Embryonic facial prominence (tissue), 1 donor: Measurements from ENCODE around the gene PYURF.
"Not testable (repeated sequence)": the region's sequence is repeated elsewhere in the genome, so short reads cannot be mapped to it uniquely, and the experiment has no call there.

ENCODE experiments used
- DNase-seq: peaks from one replicate; pipeline ENCODE4 v3.0.0-alpha.2; 2016; ENCODE audit errors: extremely low spot score

PYURF gene

GRCh38 chr4:88523325-88524129 is at the start of gene PYURF:
Gene PYURF (minus strand): TSS chr4:88523776. CDS start chr4:88523700, 76 bp downstream.
- DNase-seq, result peak; percentile 65

DNA sequence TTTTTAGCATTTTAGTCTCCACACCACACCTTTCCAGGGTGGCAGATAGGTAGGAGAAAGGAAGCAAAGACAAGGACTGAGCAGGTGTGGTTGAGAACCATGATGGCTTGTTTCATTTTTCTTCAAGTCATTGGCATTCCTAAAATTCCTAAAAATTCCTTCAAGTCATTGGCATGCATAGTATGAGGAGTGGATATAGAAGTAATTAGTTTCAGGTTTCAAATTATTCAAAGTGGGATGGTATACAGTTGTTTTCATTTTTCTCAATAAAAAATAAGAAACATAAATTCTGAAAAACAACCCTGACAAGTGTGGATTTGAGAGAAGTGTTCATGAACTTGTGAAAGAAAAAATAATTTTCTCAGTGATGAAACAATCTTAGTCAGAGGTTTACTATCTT is 46.4 kb upstream of the PYURF start:
- DNase-seq, result no peak

- DNase-seq, result no peak
Measured at GRCh38 chr4:88567591-88567990, 44.0 kb upstream of the PYURF start.

GRCh38 chr4:88549815-88550214 is 26.2 kb upstream of the PYURF start:
- DNase-seq, result no peak

DNA sequence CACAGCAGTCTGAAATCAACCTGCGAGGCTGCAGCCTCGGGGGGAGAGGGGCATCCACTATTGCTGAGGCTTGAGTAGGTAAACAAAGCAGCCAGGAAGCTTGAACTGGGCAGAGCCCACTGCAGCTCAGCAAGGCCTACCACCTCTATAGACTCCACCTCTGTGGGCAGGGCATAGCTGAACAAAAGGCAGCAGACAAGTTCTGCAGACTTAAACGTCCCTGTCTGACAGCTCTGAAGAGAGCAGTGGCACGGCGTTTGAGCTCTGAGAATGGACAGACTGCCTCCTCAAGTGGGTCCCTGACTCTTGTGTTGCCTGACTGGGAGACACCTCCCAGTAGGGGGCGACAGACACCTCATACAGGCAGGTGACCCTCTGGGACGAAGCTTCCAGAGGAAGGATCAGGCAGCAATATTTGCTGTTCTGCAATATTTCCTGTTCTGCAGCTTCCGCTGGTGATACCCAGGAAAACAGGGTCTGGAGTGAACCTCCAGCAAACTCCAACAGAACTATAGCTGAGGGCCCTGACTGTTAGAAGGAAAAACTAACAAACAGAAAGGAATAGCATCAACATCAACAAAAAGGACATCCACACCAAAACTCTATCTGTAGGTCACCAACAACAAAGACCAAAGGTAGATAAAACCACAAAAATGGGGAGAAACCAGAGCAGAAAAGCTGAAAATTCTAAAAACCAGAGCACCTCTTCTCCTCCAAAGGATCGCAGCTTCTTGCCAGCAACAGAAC is 15.9 kb upstream of the PYURF start:
- not testable (repeated sequence) for DNase-seq

- no peak for DNase-seq
Measured at GRCh38 chr4:88537709-88538108, 14.1 kb upstream of the PYURF start.

GRCh38 chr4:88535090-88535755 is 11.6 kb upstream of the PYURF start:
- no peak for DNase-seq

DNA sequence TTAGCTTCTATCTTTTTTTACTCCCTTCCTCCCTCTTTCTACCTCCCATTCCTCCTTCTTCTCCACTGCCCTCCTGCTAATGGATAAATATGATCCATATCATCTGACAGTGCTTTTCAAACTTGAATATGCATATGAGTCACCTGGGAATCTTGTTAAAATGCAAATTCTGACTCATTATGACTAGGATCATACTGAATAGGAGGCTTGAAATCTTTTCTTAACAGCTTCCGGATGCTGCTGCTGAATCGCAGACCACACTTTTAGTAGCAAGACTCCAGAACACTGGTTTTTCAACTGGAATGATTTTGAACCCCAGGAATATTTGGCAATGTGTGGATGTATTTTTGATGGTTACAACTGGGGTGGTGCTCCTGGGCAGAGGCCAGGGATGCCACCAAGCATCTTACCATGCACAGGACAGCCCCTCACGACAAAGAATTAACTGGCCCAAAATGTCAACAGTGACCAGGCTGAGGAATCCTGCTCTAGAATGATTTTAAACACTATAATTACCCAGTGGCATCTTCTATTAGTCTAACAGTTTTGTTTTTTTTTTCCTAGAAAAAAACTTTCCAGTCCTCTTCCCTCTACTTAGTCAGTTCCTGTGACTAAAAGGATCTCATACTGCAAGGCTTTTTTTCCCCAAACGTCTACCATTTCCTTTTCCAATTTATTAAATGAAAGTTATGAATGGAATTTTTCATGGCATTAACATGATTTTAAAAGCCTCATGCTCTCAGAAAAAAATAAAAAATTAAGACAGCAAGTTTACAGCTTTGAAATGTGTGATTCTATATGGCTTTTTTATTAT is 10.6 kb upstream of the PYURF start:
- no peak for DNase-seq

DNA sequence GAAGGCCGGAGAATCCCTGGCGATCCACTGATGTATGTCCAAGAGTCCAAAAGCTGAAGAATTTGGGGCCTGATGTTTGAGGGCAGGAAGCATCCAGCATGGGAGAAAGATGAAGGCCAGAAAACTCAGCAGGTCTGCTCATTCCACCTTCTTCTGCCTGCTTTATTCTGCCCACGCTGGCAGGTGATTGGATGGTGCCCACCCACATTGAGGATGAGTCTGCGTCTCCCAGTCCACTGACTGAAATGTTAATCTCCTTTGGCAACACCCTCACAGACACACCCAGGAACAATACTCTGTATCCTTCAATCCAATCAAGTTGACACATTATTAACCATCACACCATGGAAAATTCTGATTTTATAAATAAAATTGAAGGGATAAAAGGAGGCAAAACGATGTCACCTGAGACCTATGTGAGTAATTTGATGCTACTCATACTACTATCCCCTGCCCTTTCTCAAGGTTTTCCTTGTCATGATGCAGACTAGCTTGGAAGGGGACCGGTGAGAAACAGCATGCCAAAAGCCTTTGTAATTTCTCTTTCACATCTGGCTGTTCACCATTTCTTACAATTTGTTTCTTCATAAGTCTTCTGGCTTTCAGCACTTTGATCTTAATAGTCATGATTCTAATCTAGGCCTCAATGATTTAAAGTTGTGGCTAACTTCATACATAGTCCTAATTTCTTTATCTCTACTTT is 9.7 kb upstream of the PYURF start:
- no peak for DNase-seq

DNA sequence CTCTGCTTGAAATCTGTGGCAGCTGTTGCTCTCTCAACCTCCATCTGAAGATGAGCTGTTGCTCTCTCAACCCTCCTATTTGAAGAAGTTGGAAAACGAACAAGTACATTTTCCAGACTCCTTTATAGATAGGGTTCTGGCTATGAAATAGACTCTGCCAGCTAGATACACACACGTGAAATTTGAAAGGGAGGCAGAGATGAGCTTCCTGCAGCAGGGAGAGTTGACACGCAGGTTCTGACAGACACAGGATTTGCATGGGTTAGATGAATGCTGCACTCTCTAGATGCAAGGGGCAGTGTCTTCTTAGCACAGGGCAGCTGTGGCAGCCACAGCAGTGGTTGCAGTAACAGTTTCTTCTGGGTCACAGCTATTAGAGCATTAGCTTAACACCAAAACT is 8.0 kb upstream of the PYURF start:
- DNase-seq, result no peak

GRCh38 chr4:88528861-88529260 is 5.3 kb upstream of the PYURF start:
- no peak for DNase-seq

DNA sequence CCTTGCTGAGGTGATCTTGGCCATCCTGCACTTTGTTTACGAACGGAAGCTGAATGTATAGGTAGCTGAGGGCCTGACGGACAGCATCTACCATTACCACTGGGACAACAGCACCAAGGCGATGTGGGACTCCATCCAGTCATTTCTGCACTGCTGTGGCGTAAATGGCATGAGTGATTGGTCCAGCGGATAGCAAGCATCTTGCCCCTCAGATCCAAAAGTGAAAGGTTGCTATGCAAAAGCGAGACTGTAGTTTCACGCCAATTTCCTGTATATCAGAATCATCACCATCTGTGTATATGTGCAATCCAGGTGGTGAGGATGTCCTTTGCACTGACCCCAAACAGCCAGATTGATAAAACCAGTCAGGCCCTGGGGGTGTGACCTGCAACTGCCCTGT is 4.2 kb upstream of the PYURF start:
- no peak for DNase-seq

GRCh38 chr4:88526221-88526815 is 2.7 kb upstream of the PYURF start:
- no peak for DNase-seq

DNA sequence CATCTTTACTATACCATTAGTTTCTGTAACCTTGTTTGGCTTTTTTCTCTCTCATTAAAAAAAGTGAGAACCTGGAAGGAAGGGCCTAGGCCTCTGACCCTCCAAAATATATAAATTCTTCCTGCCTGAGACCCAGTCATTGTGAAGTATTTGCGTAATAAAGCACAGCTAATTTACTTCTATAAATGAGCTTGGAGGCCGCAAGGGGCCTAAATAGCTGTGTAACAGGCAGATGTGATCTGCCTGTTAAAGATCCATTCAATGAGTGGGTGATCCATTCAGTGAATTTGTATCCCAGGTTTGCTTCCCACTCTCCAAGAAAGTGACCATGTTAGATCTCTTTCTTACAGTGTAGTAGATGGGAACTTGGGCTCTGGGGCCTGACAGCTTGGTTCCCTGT is 595 bp upstream of the PYURF start:
- DNase-seq, result no peak

- DNase-seq, result no peak
Measured at GRCh38 chr4:88522702-88523324, 763 bp downstream of the PYURF start.

- DNase-seq, result no peak
Measured at GRCh38 chr4:88518911-88519310, 4.7 kb downstream of the PYURF start.

GRCh38 chr4:88517825-88518224 is 5.8 kb downstream of the PYURF start:
- no peak for DNase-seq

DNA sequence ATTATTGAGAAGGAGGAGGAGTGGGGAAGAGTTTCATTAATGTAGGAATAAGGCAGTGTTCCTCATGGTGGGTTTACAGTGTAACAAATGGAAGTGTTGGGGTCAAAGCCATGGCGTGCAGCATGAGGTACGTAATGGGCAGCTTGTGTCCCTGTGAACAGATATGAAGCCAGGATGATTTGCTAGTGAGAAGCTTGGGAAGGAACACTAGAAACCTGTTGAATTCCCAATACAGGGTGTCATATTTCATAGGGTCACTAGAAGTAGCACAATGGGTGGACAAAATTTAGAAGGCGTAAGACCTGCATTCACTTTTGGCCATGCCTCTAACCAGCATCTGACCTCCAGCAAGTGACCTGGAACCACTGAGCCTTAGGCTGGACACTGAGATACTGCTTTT is 6.8 kb downstream of the PYURF start:
- DNase-seq, result no peak

DNA sequence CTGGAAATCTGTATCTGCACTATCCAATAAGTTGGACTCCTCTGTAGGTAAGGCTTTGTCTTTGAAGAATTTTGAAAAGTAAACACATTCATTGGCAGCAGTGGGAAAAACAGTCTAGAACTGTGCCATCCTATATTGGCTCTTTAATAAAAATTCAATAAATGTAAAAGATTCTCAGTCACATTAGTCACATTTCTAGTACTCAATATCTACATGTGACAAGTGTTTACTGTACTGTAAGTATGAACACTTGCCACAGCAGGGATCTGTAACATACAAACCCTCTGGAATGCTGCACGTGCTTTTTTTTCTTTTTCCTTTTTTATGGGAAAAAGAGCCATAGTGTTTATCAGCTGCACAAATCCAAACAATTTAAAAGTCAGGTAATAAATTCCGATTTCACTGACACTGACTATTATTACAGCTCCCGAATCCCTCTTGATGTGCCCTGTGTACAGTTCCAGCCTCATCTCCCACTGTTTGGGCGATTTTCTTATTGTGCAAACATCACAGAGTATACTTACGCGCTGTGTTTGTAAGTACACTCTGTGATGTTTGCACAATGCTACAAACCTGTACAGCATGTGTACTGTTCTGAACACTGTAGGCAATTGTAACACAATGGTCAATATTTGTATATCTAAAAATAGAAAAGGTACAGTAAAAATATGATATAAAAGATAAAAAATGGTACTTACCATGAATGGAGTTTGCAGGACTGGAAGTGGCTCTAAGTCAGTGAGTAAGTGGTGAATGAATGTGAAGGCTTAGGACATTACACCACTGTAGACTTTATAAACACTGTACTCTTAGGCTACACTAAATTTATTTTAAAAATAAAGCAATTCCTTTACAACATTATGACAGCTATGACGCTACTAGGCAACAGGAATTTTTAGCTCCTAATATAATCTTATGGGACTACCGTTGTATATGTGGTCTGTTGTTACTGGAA is 8.7 kb downstream of the PYURF start:
- DNase-seq, result no peak
